IMR-90 (cell line): ENCODE measurements around the gene PCOLCE2. TPM values are rescaled to one million over a fixed set of nuclear protein-coding genes. Genes with fewer than 3 reads are reported as not detected.

Source experiments
- ATAC-seq: fragments of 200-7000 bp; cut with Tn5 transposase; 2 replicates; pipeline ENCODE4 v1.9.1; 2020; ENCODE audit warnings: low read depth, mild to moderate bottlenecking, moderate library complexity
- BruUV-seq: library from RNA; stranded (reverse); fragments of 400-500 nt; replicated peaks from 2 replicates; lab custom pipeline; 2021; lab: Mats Ljungman, UMichigan
- CTCF ChIA-PET: fragments of 300-600 bp; formaldehyde crosslinking; extraction: SDS; loops from one replicate; lab custom pipeline; 2021; ENCODE audit warnings: antibody characterized with exemption; lab: Yijun Ruan, JAX
- POLR2A ChIA-PET: fragments of 300-600 bp; sonication (Branson Sonifier 250); formaldehyde crosslinking; loops from one replicate; lab custom pipeline; 2022; ENCODE audit warnings: antibody characterized with exemption; ENCODE audit not compliant: unreplicated experiment; lab: Charles Lee
- DNase-seq: peaks from one replicate; pipeline ENCODE4 v3.0.0; 2013
- H2AFZ ChIP-seq: replicated peaks from 2 replicates; pipeline ENCODE3; 2013; ENCODE audit warnings: low read length, mild to moderate bottlenecking; ENCODE audit not compliant: poor library complexity
- H2AK5ac ChIP-seq: 2 replicates; pipeline ENCODE4 v1.6.1; 2013; ENCODE audit warnings: low read depth, low read length, inconsistent platforms
- H2AK9ac ChIP-seq: replicated peaks from 2 replicates; pipeline ENCODE3; 2013; ENCODE audit warnings: mild to moderate bottlenecking, low read depth, low read length, moderate library complexity; ENCODE audit not compliant: poor library complexity
- H2BK120ac ChIP-seq: 2 replicates; pipeline ENCODE4 v1.6.1; 2013; ENCODE audit warnings: low read depth, low read length, inconsistent platforms
- H2BK15ac ChIP-seq: 3 replicates; pipeline ENCODE4 v1.6.1; 2013; ENCODE audit warnings: low read depth, low read length, inconsistent platforms
- H2BK20ac ChIP-seq: 2 replicates; pipeline ENCODE4 v1.6.1; 2013; ENCODE audit warnings: low read depth, mild to moderate bottlenecking, inconsistent platforms, low read length, moderate library complexity
- H2BK5ac ChIP-seq: 2 replicates; pipeline ENCODE4 v1.6.1; 2013; ENCODE audit warnings: mild to moderate bottlenecking, low read depth, low read length, inconsistent platforms; ENCODE audit not compliant: poor library complexity, severe bottlenecking
- H3K14ac ChIP-seq: replicated peaks from 2 replicates; pipeline ENCODE4 v1.6.1; 2013; ENCODE audit warnings: low read depth, low read length, inconsistent platforms
- H3K18ac ChIP-seq: 2 replicates; pipeline ENCODE4 v1.6.1; 2013; ENCODE audit warnings: low read depth, low read length, control low read depth
- H3K23ac ChIP-seq: 2 replicates; pipeline ENCODE4 v1.6.1; 2013; ENCODE audit warnings: low read depth, low read length, inconsistent platforms
- H3K27ac ChIP-seq: 2 replicates; pipeline ENCODE4 v1.5.1; 2013; ENCODE audit warnings: mild to moderate bottlenecking, control low read depth, low read length; ENCODE audit not compliant: insufficient read depth
- H3K27me3 ChIP-seq: 2 replicates; pipeline ENCODE4 v1.6.1; 2013; ENCODE audit warnings: low read length; ENCODE audit not compliant: control insufficient read depth, insufficient read depth
- H3K36me3 ChIP-seq: 2 replicates; pipeline ENCODE4 v1.6.1; 2013; ENCODE audit warnings: low read length, mixed read lengths; ENCODE audit not compliant: control insufficient read depth, insufficient read depth
- H3K4ac ChIP-seq: 2 replicates; pipeline ENCODE4 v1.6.1; 2013; ENCODE audit warnings: low read depth, low read length, inconsistent platforms
- H3K4me1 ChIP-seq: 2 replicates; pipeline ENCODE4 v1.6.1; 2013; ENCODE audit warnings: low read length, mixed read lengths; ENCODE audit not compliant: control insufficient read depth, insufficient read depth
- H3K4me2 ChIP-seq: 2 replicates; pipeline ENCODE4 v1.6.1; 2013; ENCODE audit warnings: low read depth, mild to moderate bottlenecking, control low read depth, low read length, moderate library complexity
- H3K4me3 ChIP-seq: 2 replicates; pipeline ENCODE4 v1.5.1; 2013; ENCODE audit warnings: low read depth, mild to moderate bottlenecking, control low read depth, low read length, moderate library complexity; ENCODE audit not compliant: insufficient read depth
- H3K56ac ChIP-seq: 2 replicates; pipeline ENCODE4 v1.6.1; 2013; ENCODE audit warnings: low read length, inconsistent platforms; ENCODE audit not compliant: insufficient read depth; ENCODE audit errors: extremely low read depth
- H3K79me1 ChIP-seq, 2 experiments: 2 replicates each; pipeline ENCODE4 v1.6.1; 2013; ENCODE audit warnings: low read length in 2 of 2, inconsistent platforms in 1 of 2, low read depth in 1 of 2
- H3K9ac ChIP-seq: 2 replicates; pipeline ENCODE4 v1.6.1; 2013; ENCODE audit warnings: low read depth, low read length, control low read depth
- H3K9me1 ChIP-seq: 2 replicates; pipeline ENCODE4 v1.6.1; 2013; ENCODE audit warnings: low read length, inconsistent platforms; ENCODE audit not compliant: insufficient read depth
- H3K9me3 ChIP-seq: 2 replicates; pipeline ENCODE4 v1.6.1; 2013; ENCODE audit warnings: low read length; ENCODE audit not compliant: control insufficient read depth, insufficient read depth
- H4K20me1 ChIP-seq: 2 replicates; pipeline ENCODE4 v1.6.1; 2013; ENCODE audit warnings: low read length, inconsistent platforms; ENCODE audit not compliant: insufficient read depth
- H4K5ac ChIP-seq: 2 replicates; pipeline ENCODE4 v1.6.1; 2013; ENCODE audit warnings: mild to moderate bottlenecking, low read depth, low read length, control low read depth
- H4K8ac ChIP-seq, 2 experiments: 2 replicates each; pipeline ENCODE4 v1.6.1; 2013; ENCODE audit warnings: low read depth in 2 of 2, low read length in 2 of 2, control low read depth in 1 of 2, inconsistent platforms in 1 of 2
- H4K91ac ChIP-seq: 2 replicates; pipeline ENCODE4 v1.6.1; 2013; ENCODE audit warnings: low read depth, low read length, inconsistent platforms; ENCODE audit not compliant: insufficient read depth
- BHLHE40 ChIP-seq: fragments of 150-350 bp; IDR thresholded peaks from 2 replicates; pipeline ENCODE4 v1.6.1; 2016; ENCODE audit warnings: mild to moderate bottlenecking, low read depth, low read length
- CEBPB ChIP-seq: IDR thresholded peaks from 2 replicates; pipeline ENCODE4 v1.6.1; 2012; ENCODE audit warnings: low read depth, low read length, improper control_type of control experiment
- CHD1 ChIP-seq: IDR thresholded peaks from 2 replicates; pipeline ENCODE4 v1.6.1; 2012; ENCODE audit warnings: low read depth, low read length, improper control_type of control experiment
- CTCF ChIP-seq: conservative IDR thresholded peaks from 2 replicates; pipeline ENCODE4 v1.5.1; 2012; ENCODE audit warnings: mild to moderate bottlenecking, low read depth, low read length, improper control_type of control experiment
- ELK1 ChIP-seq: fragments of 150-350 bp; IDR thresholded peaks from 2 replicates; pipeline ENCODE4 v1.6.1; 2016; ENCODE audit warnings: low read depth, mild to moderate bottlenecking, low read length, moderate library complexity, borderline replicate concordance
- FOS ChIP-seq: fragments of 150-350 bp; IDR thresholded peaks from 2 replicates; pipeline ENCODE4 v1.6.1; 2016; ENCODE audit warnings: low read depth, low read length
- MAFK ChIP-seq: IDR thresholded peaks from 2 replicates; pipeline ENCODE4 v1.6.1; 2012; ENCODE audit warnings: low read depth, low read length, improper control_type of control experiment
- MAZ ChIP-seq: IDR thresholded peaks from 2 replicates; pipeline ENCODE4 v1.6.1; 2012; ENCODE audit warnings: low read depth, mild to moderate bottlenecking, low read length, improper control_type of control experiment, moderate library complexity, borderline replicate concordance
- MXI1 ChIP-seq: IDR thresholded peaks from 2 replicates; pipeline ENCODE4 v1.6.1; 2012; ENCODE audit warnings: low read depth, mild to moderate bottlenecking, low read length, moderate library complexity, borderline replicate concordance
- NFE2L2 ChIP-seq: fragments of 150-350 bp; IDR thresholded peaks from 2 replicates; pipeline ENCODE4 v1.6.1; 2016; ENCODE audit warnings: low read depth, mild to moderate bottlenecking, low read length
- POLR2A ChIP-seq: IDR thresholded peaks from 2 replicates; pipeline ENCODE4 v1.6.1; 2012; ENCODE audit warnings: mild to moderate bottlenecking, low read depth, low read length
- RAD21 ChIP-seq: IDR thresholded peaks from 2 replicates; pipeline ENCODE4 v1.6.1; 2012; ENCODE audit warnings: low read length, improper control_type of control experiment
- RCOR1 ChIP-seq: IDR thresholded peaks from 2 replicates; pipeline ENCODE4 v1.6.1; 2012; ENCODE audit warnings: mild to moderate bottlenecking, low read length, improper control_type of control experiment; ENCODE audit not compliant: insufficient replicate concordance
- RFX5 ChIP-seq: IDR thresholded peaks from 2 replicates; pipeline ENCODE4 v1.8.0; 2012; ENCODE audit warnings: low read depth, mild to moderate bottlenecking, low read length, moderate library complexity
- SMC3 ChIP-seq: fragments of 150-350 bp; IDR thresholded peaks from 2 replicates; pipeline ENCODE4 v1.6.1; 2016; ENCODE audit warnings: low read depth, mild to moderate bottlenecking, antibody characterized with exemption, low read length, moderate library complexity
- USF2 ChIP-seq: fragments of 150-350 bp; IDR thresholded peaks from 2 replicates; pipeline ENCODE4 v1.6.1; 2017; ENCODE audit warnings: mild to moderate bottlenecking, antibody characterized with exemption, low read length, low read depth
- WGBS, 2 experiments: methylation state at CpG; one replicate each; pipeline versions ENCODE4 v1.1.5 to v1.1.7; 2013; ENCODE audit warnings: missing lambda C conversion rate in 2 of 2; ENCODE audit not compliant: insufficient read length in 1 of 2; ENCODE audit errors: extremely low coverage in 2 of 2; 5-methylcytosine and 5-hydroxymethylcytosine counted together
- dilution Hi-C: fragments of 300-500 bp; cut with HindIII; formaldehyde crosslinking; loops from one replicate; pipeline ENCODE4 v1.14.3; 2018; ENCODE audit warnings: low sequenced_read_pairs; ENCODE audit not compliant: unreplicated experiment
- in situ Hi-C: fragments of 300-500 bp; cut with MboI; formaldehyde crosslinking; loops from 3 replicates; pipeline ENCODE4 v1.14.3; 2019; ENCODE audit warnings: low sequenced_read_pairs, inconsistent platforms, mixed read lengths
- intact Hi-C: fragments of 100-400 bp; cut with micrococcal nuclease; formaldehyde crosslinking; loops from 2 replicates; pipeline ENCODE4 v1.10.0; 2022
- polyA plus RNA-seq, 3 experiments: library from polyadenylated mRNA; depleted of rRNA; stranded (reverse); fragments of >200 nt; gene quantifications; 2 replicates each; pipeline ENCODE4 v1.2.3, GENCODE V29; 2012; ENCODE audit warnings: low replicate concordance in 1 of 3
- total RNA-seq: library from RNA; depleted of rRNA; stranded (reverse); fragments of >200 nt; gene quantifications from 2 replicates; pipeline ENCODE4 v1.2.3, GENCODE V29; 2012

The PCOLCE2 gene
- total and polyA plus RNA-seq, 2 of the 4 experiments (the other 2 are of a cell fraction) = 0.50 to 0.54 TPM

- Histone ChIP-seq H2AK5ac (no peak overlapping the region), H3K27me3 (no peaks in the 10 kb centered on the region), H3K4me2 (no peak overlapping the region), H3K9me1 (no peaks in the 10 kb centered on the region), H2BK5ac (no peak overlapping the region), H4K5ac (no peak overlapping the region), H3K36me3 (peaks cover 2% of the 10 kb centered on the region; the same call in 1 of the 2 replicates), H2BK20ac (no peak overlapping the region), H2BK120ac (no peak overlapping the region), H3K56ac (no peak overlapping the region), H2AK9ac (no peak overlapping the region), H4K91ac (no peak overlapping the region), H3K4me3 (no peak overlapping the region), H3K4ac (no peak overlapping the region), H3K18ac (no peak overlapping the region), H2BK15ac (no peak overlapping the region), H3K79me1 (no peaks in the 10 kb centered on the region), H3K23ac (no peak overlapping the region), H3K14ac (no peak overlapping the region), H3K9me3 (no peaks in the 10 kb centered on the region), H2AFZ (no peak overlapping the region), H3K9ac (no peak overlapping the region), H4K8ac (no peak overlapping the region), H4K20me1 (no peaks in the 10 kb centered on the region), H3K4me1 (no peaks in the 10 kb centered on the region), H3K27ac (no peak overlapping the region)
- in situ Hi-C loops (no loop called here), intact Hi-C loops (loop anchor here (10.0 kb wide), 1 partner anchor 208 kb away; the partner anchor contains the start of gene PLS1), dilution Hi-C loops (no loop called here)
- ChIA-PET CTCF (no interaction called here), POLR2A (no interaction called here)
- ATAC-seq (no peak), DNase-seq (no peak)
- no TSS peak for BruUV-seq
- WGBS, 2 experiments = 56% methylated on average over 1 of the region's 1 CpG; no CpG with 5 or more reads in 1 of the 2 experiments
- no peak for TF ChIP-seq CHD1
- TF ChIP-seq FOS = no peak
- TF ChIP-seq RFX5 = no peak
- TF ChIP-seq MXI1 = no peak
- TF ChIP-seq MAZ = no peak
- no peak for TF ChIP-seq RAD21
- no peak for TF ChIP-seq MAFK
- TF ChIP-seq BHLHE40 = no peak
- no peak for TF ChIP-seq POLR2A
- TF ChIP-seq NFE2L2 = no peak
- TF ChIP-seq CEBPB = no peak
- no peak for TF ChIP-seq ELK1
- no peak for TF ChIP-seq CTCF
- TF ChIP-seq SMC3 = no peak
- TF ChIP-seq RCOR1 = no peak
- no peak for TF ChIP-seq USF2
Measured at GRCh38 chr3:142802891-142803290, 86.0 kb downstream of the PCOLCE2 start.
